H9 (cell line): ENCODE results near the gene XPR1. TPM values are rescaled to one million over a fixed set of nuclear protein-coding genes. Genes with fewer than 3 reads are reported as not detected.

Experiments
- DNase-seq: peaks from one replicate; pipeline ENCODE4 v3.0.0-alpha.2; 2017
- H2AFZ ChIP-seq: one replicate; pipeline ENCODE4 v1.6.1; 2013; ENCODE audit warnings: mild to moderate bottlenecking, low read length, control low read depth, moderate library complexity
- H2AK5ac ChIP-seq: 2 replicates; pipeline ENCODE4 v1.6.1; 2013; ENCODE audit warnings: low read length, control low read depth, mixed read lengths; ENCODE audit not compliant: insufficient read length
- H2BK120ac ChIP-seq: one replicate; pipeline ENCODE4 v1.6.1; 2013; ENCODE audit warnings: low read depth, mild to moderate bottlenecking, low read length, control low read depth, inconsistent platforms; ENCODE audit not compliant: poor library complexity, severe bottlenecking
- H2BK12ac ChIP-seq: 2 replicates; pipeline ENCODE4 v1.6.1; 2013; ENCODE audit warnings: low read length, control low read depth, mixed read lengths, low read depth; ENCODE audit not compliant: insufficient read length
- H2BK15ac ChIP-seq: 2 replicates; pipeline ENCODE4 v1.6.1; 2013; ENCODE audit warnings: low read depth, low read length, control low read depth
- H2BK20ac ChIP-seq: one replicate; pipeline ENCODE4 v1.6.1; 2013; ENCODE audit warnings: low read depth, mild to moderate bottlenecking, low read length, control low read depth, inconsistent platforms; ENCODE audit not compliant: poor library complexity, severe bottlenecking
- H2BK5ac ChIP-seq: 2 replicates; pipeline ENCODE4 v1.6.1; 2013; ENCODE audit warnings: low read length, control low read depth, mixed read lengths; ENCODE audit not compliant: insufficient read length
- H3K14ac ChIP-seq: 2 replicates; pipeline ENCODE4 v1.6.1; 2013; ENCODE audit warnings: low read length, control low read depth; ENCODE audit not compliant: insufficient read depth
- H3K18ac ChIP-seq: 2 replicates; pipeline ENCODE4 v1.6.1; 2013; ENCODE audit warnings: low read depth, mild to moderate bottlenecking, mixed read lengths, low read length, control low read depth; ENCODE audit not compliant: insufficient read length
- H3K23ac ChIP-seq: 2 replicates; pipeline ENCODE4 v1.6.1; 2013; ENCODE audit warnings: low read length, control low read depth, mixed read lengths, low read depth; ENCODE audit not compliant: insufficient read length
- H3K23me2 ChIP-seq: 2 replicates; pipeline ENCODE4 v1.6.1; 2013; ENCODE audit warnings: low read depth, mild to moderate bottlenecking, mixed read lengths, low read length, control low read depth; ENCODE audit not compliant: insufficient read length, poor library complexity, severe bottlenecking
- H3K27ac ChIP-seq: 2 replicates; pipeline ENCODE4 v1.5.1; 2013; ENCODE audit warnings: low read length, control low read depth, mixed read lengths, low read depth; ENCODE audit not compliant: insufficient read length
- H3K27me3 ChIP-seq: 2 replicates; pipeline ENCODE4 v1.6.1; 2013; ENCODE audit warnings: low read length, control low read depth, inconsistent platforms; ENCODE audit not compliant: insufficient read depth
- H3K4ac ChIP-seq: 2 replicates; pipeline ENCODE4 v1.6.1; 2013; ENCODE audit warnings: low read depth, mild to moderate bottlenecking, control low read depth, inconsistent platforms, low read length, moderate library complexity
- H3K4me1 ChIP-seq: 2 replicates; pipeline ENCODE4 v1.6.1; 2013; ENCODE audit warnings: low read length, control low read depth, inconsistent platforms; ENCODE audit not compliant: insufficient read depth
- H3K4me2 ChIP-seq: 2 replicates; pipeline ENCODE4 v1.6.1; 2013; ENCODE audit warnings: low read length, control low read depth, mixed read lengths; ENCODE audit not compliant: insufficient read length, insufficient read depth
- H3K56ac ChIP-seq: 2 replicates; pipeline ENCODE4 v1.6.1; 2013; ENCODE audit warnings: low read depth, mild to moderate bottlenecking, mixed read lengths, low read length, control low read depth; ENCODE audit not compliant: insufficient read length
- H3K79me1 ChIP-seq: 2 replicates; pipeline ENCODE4 v1.6.1; 2013; ENCODE audit warnings: low read depth, mild to moderate bottlenecking, moderate library complexity, low read length, control low read depth, inconsistent platforms; ENCODE audit not compliant: insufficient read depth, poor library complexity, severe bottlenecking
- H3K79me2 ChIP-seq: 2 replicates; pipeline ENCODE4 v1.6.1; 2013; ENCODE audit warnings: low read length, control low read depth, inconsistent platforms; ENCODE audit not compliant: insufficient read depth
- H3K9ac ChIP-seq: 2 replicates; pipeline ENCODE4 v1.6.1; 2013; ENCODE audit warnings: low read length, control low read depth, mixed read lengths; ENCODE audit not compliant: insufficient read length; ENCODE audit errors: extremely low read depth
- H3K9me3 ChIP-seq: one replicate; pipeline ENCODE4 v1.6.1; 2013; ENCODE audit warnings: low read depth, low read length, inconsistent platforms; ENCODE audit not compliant: control insufficient read depth
- H3T11ph ChIP-seq: one replicate; pipeline ENCODE4 v1.6.1; 2013; ENCODE audit warnings: mild to moderate bottlenecking, low read length, control low read depth, inconsistent platforms
- H4K20me1 ChIP-seq: one replicate; pipeline ENCODE4 v1.6.1; 2013; ENCODE audit not compliant: control insufficient read depth, insufficient read length, insufficient read depth
- H4K5ac ChIP-seq: 2 replicates; pipeline ENCODE4 v1.6.1; 2013; ENCODE audit warnings: low read depth, mild to moderate bottlenecking, mixed read lengths, low read length, control low read depth; ENCODE audit not compliant: insufficient read length
- H4K8ac ChIP-seq: replicated peaks from 2 replicates; pipeline ENCODE4 v1.6.1; 2013; ENCODE audit warnings: low read length, control low read depth, mixed read lengths, low read depth; ENCODE audit not compliant: insufficient read length
- H4K91ac ChIP-seq: 2 replicates; pipeline ENCODE4 v1.6.1; 2013; ENCODE audit warnings: low read depth, mild to moderate bottlenecking, moderate library complexity, mixed read lengths, low read length, control low read depth; ENCODE audit not compliant: insufficient read length
- H3K27ac Mint-ChIP-seq, 3 experiments: 2 replicates in 2 of 3; 3 replicates in 1 of 3; pipeline ENCODE4 v1.8.0; 2020 to 2021; ENCODE audit warnings: mixed read lengths in 3 of 3, mild to moderate bottlenecking in 1 of 3, moderate library complexity in 1 of 3
- H3K27me3 Mint-ChIP-seq: 2 replicates; pipeline ENCODE4 v1.8.0; 2021; ENCODE audit warnings: low read depth, mild to moderate bottlenecking, moderate library complexity, mixed read lengths
- H3K36me3 Mint-ChIP-seq, 3 experiments: 2 replicates in 2 of 3; 3 replicates in 1 of 3; pipeline ENCODE4 v1.8.0; 2020 to 2021; ENCODE audit warnings: low read depth in 3 of 3, mixed read lengths in 3 of 3; ENCODE audit not compliant: insufficient read depth in 1 of 3
- H3K4me1 Mint-ChIP-seq, 2 experiments: 2 replicates each; pipeline ENCODE4 v1.8.0; 2020; ENCODE audit warnings: mixed read lengths in 2 of 2
- H3K4me3 Mint-ChIP-seq, 2 experiments: 2 replicates in 1 of 2; 3 replicates in 1 of 2; pipeline ENCODE4 v1.8.0; 2020 to 2021; ENCODE audit warnings: mild to moderate bottlenecking in 2 of 2, mixed read lengths in 2 of 2, moderate library complexity in 1 of 2
- H3K9me3 Mint-ChIP-seq, 2 experiments: 2 replicates in 1 of 2; 3 replicates in 1 of 2; pipeline ENCODE4 v1.8.0; 2020; ENCODE audit warnings: mild to moderate bottlenecking in 2 of 2, mixed read lengths in 2 of 2, moderate library complexity in 1 of 2
- CTCF ChIP-seq: fragments of 200-600 bp; sonication (generic); conservative IDR thresholded peaks from 3 replicates; pipeline ENCODE4 v1.8.0; 2021; ENCODE audit warnings: antibody characterized with exemption, mild to moderate bottlenecking
- WGBS: extraction: QIAGEN DNeasy Blood & Tissue Kit; methylation state at CpG from one replicate; pipeline ENCODE4 v1.1.7; 2013; ENCODE audit warnings: missing lambda C conversion rate, low lambda C conversion rate, mixed read lengths; ENCODE audit not compliant: insufficient read length; ENCODE audit errors: extremely low coverage; 5-methylcytosine and 5-hydroxymethylcytosine counted together
- total RNA-seq: library from RNA; stranded (reverse); gene quantifications from 2 replicates; pipeline ENCODE4 v1.2.1, GENCODE V29; 2021

The XPR1 gene
- total RNA-seq, 1 experiment from 2014 or later: 34.1 TPM

GRCh38 chr1:180836449-180836848 is 204.6 kb downstream of the XPR1 start:
- peaks cover 21 to 29% (median 24%) of the 10 kb centered on the region in 3 experiments for H3K36me3 Mint-ChIP-seq

More at GRCh38 chr1:180836449-180836848, 204.6 kb downstream of the XPR1 start:
- Mint-ChIP-seq H3K27me3 (no peaks in the 10 kb centered on the region), H3K9me3 (peaks cover 17 to 20% of the 10 kb centered on the region in 2 experiments), H3K4me1 (peaks cover 24 to 33% of the 10 kb centered on the region in 2 experiments), H3K27ac (peak overlapping the region in 2 of 3 experiments; percentile 53 to 93; a peak in 4 of 7 replicates), H3K4me3 (no peak overlapping the region)
- Histone ChIP-seq H4K8ac (no peak overlapping the region), H3K18ac (no peak overlapping the region), H4K5ac (no peak overlapping the region), H2AK5ac (no peak overlapping the region), H2BK15ac (no peak overlapping the region), H2BK5ac (no peak overlapping the region), H3K14ac (no peak overlapping the region), H3K4me2 (no peak overlapping the region), H3K56ac (no peak overlapping the region), H3K79me1 (no peaks in the 10 kb centered on the region), H3K27ac (no peak overlapping the region), H2BK120ac (no peak overlapping the region), H3K9me3 (no peaks in the 10 kb centered on the region), H2BK12ac (no peak overlapping the region), H3T11ph (no peak overlapping the region), H3K4ac (no peak overlapping the region), H3K4me1 (no peaks in the 10 kb centered on the region), H2AFZ (no peak overlapping the region), H3K23me2 (no peaks in the 10 kb centered on the region), H4K91ac (no peak overlapping the region), H2BK20ac (no peak overlapping the region), H3K27me3 (no peaks in the 10 kb centered on the region), H3K9ac (no peak overlapping the region), H4K20me1 (no peaks in the 10 kb centered on the region), H3K79me2 (no peaks in the 10 kb centered on the region), H3K23ac (no peak overlapping the region)
- no CpG with 5 or more reads among the region's 6 CpGs for WGBS
- TF ChIP-seq CTCF: no peak
- no peak for DNase-seq
